ENCODE measurements around the gene SHISAL2A. TPM values are rescaled to one million over a fixed set of nuclear protein-coding genes. Genes with fewer than 3 reads are reported as not detected.
A peak's percentile ranks its signal among the peaks of the same experiment; 100 is the strongest.

The SHISAL2A gene
- total and polyA plus RNA-seq, 2 of the 13 experiments (the other 11 are each of a cell fraction or from before 2014, with no cell fraction given), result not detected

- peaks cover 36% of the 10 kb centered on the region for H3K4me1 ChIP-seq (ENCODE audit: insufficient read depth, low read length)
- H2AFZ ChIP-seq (ENCODE audit: low read length), result no peak overlapping the region
- ChIA-PET CTCF (ENCODE audit: low intra/inter-chr PET ratio, low total read pairs) (no interaction called here), POLR2A (no interaction called here)
- ATAC-seq (no peak), DNase-seq (ENCODE audit: low spot score) (no peak), FAIRE-seq (no peak)
- BruUV-seq (replicated peaks), result no TSS peak
- in situ Hi-C loops (cut with HindIII; ENCODE audit: extremely low pct_ligation_motif_present, low pct_unique_long_range_greater_than_20kb), result no loop called here
- no peak overlapping the region for H3K27ac ChIP-seq (ENCODE audit: extremely low read length, insufficient read depth, low read length)
- 33% methylated on average over 5 of the region's 5 CpGs for WGBS (ENCODE audit: low lambda C conversion rate)
- no peaks in the 10 kb centered on the region for H3K36me3 ChIP-seq (replicated peaks in 1 of 2; ENCODE audit: control insufficient read depth in 1 of 2, insufficient read depth in 2 of 2, low read length in 2 of 2)
- no peak for TF ChIP-seq ZNF263 (CRISPR knock-in tag; IDR thresholded peaks at IDR 0.05)
- no peak for TF ChIP-seq IRF9 (CRISPR knock-in tag; IDR thresholded peaks at IDR 0.05; ENCODE audit: borderline replicate concordance)
- TF ChIP-seq CREB1 (IDR thresholded peaks at IDR 0.05), result peak; percentile 84
- TF ChIP-seq CREB1 (CRISPR knock-in tag; IDR thresholded peaks at IDR 0.05), result no peak
- no peak for TF ChIP-seq CERS6 (CRISPR knock-in tag; IDR thresholded peaks at IDR 0.05)
- TF ChIP-seq PAWR (CRISPR knock-in tag; IDR thresholded peaks at IDR 0.05; ENCODE audit: borderline replicate concordance), result no peak
- H3K4me2 ChIP-seq (ENCODE audit: low read depth, low read length), result no peak overlapping the region
- no peak overlapping the region for H3K4me3 ChIP-seq (replicated peaks in 1 of 3; ENCODE audit: insufficient read depth in 1 of 3, low read depth in 2 of 3, low read length in 3 of 3)
- intact Hi-C loops (cut with micrococcal nuclease; ENCODE audit: unreplicated experiment), result loop anchor here (5.0 kb wide), 1 partner anchor 115 kb away; the partner anchor contains the start of gene TUT4
- H4K20me1 ChIP-seq (ENCODE audit: insufficient read depth, low read length), result no peaks in the 10 kb centered on the region
- peaks cover 0 to 2% of the 10 kb centered on the region in 2 experiments; a peak in 2 of 5 replicates for H3K27me3 ChIP-seq (ENCODE audit: control insufficient read depth in 1 of 2, insufficient read depth in 2 of 2, low read length in 2 of 2)
- no peaks in the 10 kb centered on the region for H3K79me2 ChIP-seq (ENCODE audit: insufficient read depth, low read length)
- H3K9me3 ChIP-seq (ENCODE audit: low read length), result no peaks in the 10 kb centered on the region
- H3K9ac ChIP-seq (ENCODE audit: insufficient read depth, low read depth, low read length), result no peak overlapping the region
Measured at GRCh38 chr1:52667290-52667689, 34.3 kb downstream of the SHISAL2A start.

- Histone ChIP-seq H4K20me1 (ENCODE audit: insufficient read depth, low read length) (no peaks in the 10 kb centered on the region), H3K27me3 (ENCODE audit: control insufficient read depth in 1 of 2, insufficient read depth in 2 of 2, low read length in 2 of 2) (peaks cover 0 to 2% of the 10 kb centered on the region in 2 experiments; a peak in 2 of 5 replicates), H3K27ac (ENCODE audit: extremely low read length, insufficient read depth, low read length) (no peak overlapping the region), H3K79me2 (ENCODE audit: insufficient read depth, low read length) (no peaks in the 10 kb centered on the region), H3K4me3 (replicated peaks in 1 of 3; ENCODE audit: insufficient read depth in 1 of 3, low read depth in 2 of 3, low read length in 3 of 3) (no peak overlapping the region), H3K4me2 (ENCODE audit: low read depth, low read length) (no peak overlapping the region), H3K4me1 (ENCODE audit: insufficient read depth, low read length) (peaks cover 29% of the 10 kb centered on the region), H3K9ac (ENCODE audit: insufficient read depth, low read depth, low read length) (no peak overlapping the region), H2AFZ (ENCODE audit: low read length) (no peak overlapping the region), H3K36me3 (replicated peaks in 1 of 2; ENCODE audit: control insufficient read depth in 1 of 2, insufficient read depth in 2 of 2, low read length in 2 of 2) (no peaks in the 10 kb centered on the region), H3K9me3 (ENCODE audit: low read length) (no peaks in the 10 kb centered on the region)
- TF ChIP-seq SYNCRIP (IDR thresholded peaks at IDR 0.05; ENCODE audit: insufficient read depth, low read depth, low read length) (no peak), ZBTB3 (CRISPR knock-in tag; IDR thresholded peaks at IDR 0.05; ENCODE audit: borderline replicate concordance, low read depth) (no peak), ZNF234 (CRISPR knock-in tag; conservative IDR thresholded peaks at IDR 0.05) (no peak), CEBPB (IDR thresholded peaks at IDR 0.05; ENCODE audit: borderline replicate concordance, low read depth, low read length) (peak; percentile 55; the same call in 1 of the 2 replicates), U2AF1 (optimal IDR thresholded peaks at IDR 0.05; ENCODE audit: low read depth, low read length) (no peak), NFKBIZ (CRISPR knock-in tag; IDR thresholded peaks at IDR 0.05) (no peak), ZXDC (CRISPR knock-in tag; IDR thresholded peaks at IDR 0.05) (no peak)
- FAIRE-seq, result no peak
- intact Hi-C loops (cut with micrococcal nuclease; ENCODE audit: unreplicated experiment), result loop anchor here (5.0 kb wide), 1 partner anchor 116 kb away; the partner anchor contains the start of gene TUT4
- no peak for ATAC-seq
- no TSS peak for BruUV-seq (replicated peaks)
- ChIA-PET POLR2A (no interaction called here), CTCF (ENCODE audit: low intra/inter-chr PET ratio, low total read pairs) (no interaction called here)
- DNase-seq (ENCODE audit: low spot score), result no peak
- in situ Hi-C loops (cut with HindIII; ENCODE audit: extremely low pct_ligation_motif_present, low pct_unique_long_range_greater_than_20kb), result no loop called here
- WGBS (ENCODE audit: low lambda C conversion rate), result 24% methylated on average over 3 of the region's 3 CpGs
Measured at GRCh38 chr1:52667984-52668383, 35.0 kb downstream of the SHISAL2A start.

Measured in HepG2 (cell line).